Retinal pigment epithelial cell (primary cell): ENCODE data around the gene MDN1.
"Not testable (repeated sequence)": the region's sequence is repeated elsewhere in the genome, so short reads cannot be mapped to it uniquely, and the experiment has no call there.

Experiments used
- DNase-seq: peaks from one replicate; pipeline ENCODE4 v3.0.0-alpha.2; 2010; ENCODE audit warnings: low read depth
- H3K4me3 ChIP-seq: 2 replicates; pipeline ENCODE4 v1.5.1; 2011; ENCODE audit warnings: mild to moderate bottlenecking, low read length, control low read depth, moderate library complexity
- CTCF ChIP-seq: conservative IDR thresholded peaks from 2 replicates; pipeline ENCODE4 v1.5.1; 2011; ENCODE audit warnings: low read depth, low read length, control low read depth, inconsistent platforms

The MDN1 gene

GRCh38 chr6:89736893-89737292 is 82.7 kb downstream of the MDN1 start:
- H3K4me3 ChIP-seq: no peak overlapping the region
- DNase-seq: no peak
- TF ChIP-seq CTCF: no peak

GRCh38 chr6:89734526-89734925 is 85.1 kb downstream of the MDN1 start:
- no peak for TF ChIP-seq CTCF
- DNase-seq: no peak
- no peak overlapping the region for H3K4me3 ChIP-seq

GRCh38 chr6:89731924-89732567 is 87.5 kb downstream of the MDN1 start:
- TF ChIP-seq CTCF: no peak
- DNase-seq: no peak
- no peak overlapping the region for H3K4me3 ChIP-seq

DNA sequence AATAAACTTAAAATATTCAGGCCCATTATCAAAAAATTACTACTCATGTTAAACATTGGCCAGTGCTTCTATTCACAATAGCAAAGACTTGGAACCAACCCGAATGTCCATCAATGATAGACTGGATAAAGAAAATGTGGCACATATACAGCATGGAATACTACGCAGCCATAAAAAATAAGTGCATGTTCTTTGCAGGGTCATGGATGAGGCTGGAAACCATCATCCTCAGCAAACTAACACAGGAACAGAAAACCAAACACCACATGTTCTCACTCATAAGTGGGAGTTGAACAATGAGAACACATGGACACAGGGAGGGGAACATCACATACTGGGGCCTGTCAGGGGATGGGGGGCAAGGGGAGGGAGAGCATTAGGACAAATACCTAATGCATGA is 88.3 kb downstream of the MDN1 start:
- not testable (repeated sequence) for DNase-seq, H3K4me3 ChIP-seq

- DNase-seq: no peak
- TF ChIP-seq CTCF: no peak
- H3K4me3 ChIP-seq: no peak overlapping the region
Observed at GRCh38 chr6:89729818-89730217, 89.8 kb downstream of the MDN1 start.

- DNase-seq: no peak
- no peak for TF ChIP-seq CTCF
- no peak overlapping the region for H3K4me3 ChIP-seq
Observed at GRCh38 chr6:89727501-89727900, 92.1 kb downstream of the MDN1 start.

- no peak overlapping the region for H3K4me3 ChIP-seq
- TF ChIP-seq CTCF: no peak
- DNase-seq: no peak
Observed at GRCh38 chr6:89724981-89725380, 94.6 kb downstream of the MDN1 start.
